Ishikawa (cell line): ENCODE results near the gene TDO2.

ENCODE experiments used
- CEBPB ChIP-seq: IDR thresholded peaks from 2 replicates; pipeline ENCODE4 v1.6.1; 2012
- CREB1 ChIP-seq: IDR thresholded peaks from 2 replicates; pipeline ENCODE4 v1.6.1; 2012; ENCODE audit warnings: low read depth
- EP300 ChIP-seq: IDR thresholded peaks from 2 replicates; pipeline ENCODE4 v1.6.1; 2012; ENCODE audit warnings: borderline replicate concordance
- FOXM1 ChIP-seq: IDR thresholded peaks from 2 replicates; pipeline ENCODE4 v1.6.1; 2012; ENCODE audit warnings: low read depth, borderline replicate concordance
- NFIC ChIP-seq: IDR thresholded peaks from 2 replicates; pipeline ENCODE4 v1.6.1; 2012
- REST ChIP-seq: IDR thresholded peaks from 2 replicates; pipeline ENCODE4 v1.6.1; 2012; ENCODE audit warnings: low read depth, mild to moderate bottlenecking
- TAF1 ChIP-seq: IDR thresholded peaks from 2 replicates; pipeline ENCODE4 v1.6.1; 2012; ENCODE audit warnings: low read depth, mild to moderate bottlenecking
- TCF12 ChIP-seq: IDR thresholded peaks from 2 replicates; pipeline ENCODE4 v1.6.1; 2012; ENCODE audit warnings: low read depth
- USF1 ChIP-seq: IDR thresholded peaks from 2 replicates; pipeline ENCODE4 v1.6.1; 2012
- YY1 ChIP-seq: IDR thresholded peaks from 2 replicates; pipeline ENCODE4 v1.6.1; 2012; ENCODE audit warnings: low read depth
- ZBTB7A ChIP-seq: IDR thresholded peaks from 2 replicates; pipeline ENCODE4 v1.6.1; 2012; ENCODE audit warnings: low read depth

GRCh38 chr4:155866177-155866576 is 37.3 kb upstream of the TDO2 start, which contains the start of gene ASIC5:
- TF ChIP-seq TCF12 (no peak), FOXM1 (no peak), CREB1 (no peak), USF1 (no peak), EP300 (no peak), TAF1 (no peak), ZBTB7A (no peak), REST (no peak), YY1 (no peak), NFIC (no peak), CEBPB (no peak)
